Measurements from ENCODE around the gene OR52H1. TPM values are rescaled to one million over a fixed set of nuclear protein-coding genes. Genes with fewer than 3 reads are reported as not detected.

OR52H1 gene
- total RNA-seq, 2 experiments from 2014 or later, result not detected

GRCh38 chr11:5509803-5510202, 38.5 kb downstream of the OR52H1 start, which contains the start of gene UBQLN3:
Gene UBQLN3, minus strand, starts transcription at chr11:5509957. Its CDS starts 399 bp downstream, at chr11:5509558.
- Mint-ChIP-seq H3K27ac (no peak within 1 kb of the TSS), H3K9me3 (no peaks in the 10 kb centered on the region), H3K4me3 (no peak within 1 kb of the TSS), H3K27me3 (peaks cover 1% of the 10 kb centered on the region), H3K36me3 (ENCODE audit: low read depth) (no peaks in the 10 kb centered on the region), H3K4me1 (ENCODE audit: low read depth) (no peaks in the 10 kb centered on the region)
- DNase-seq, result no peak
- TF ChIP-seq, protein P1, sequence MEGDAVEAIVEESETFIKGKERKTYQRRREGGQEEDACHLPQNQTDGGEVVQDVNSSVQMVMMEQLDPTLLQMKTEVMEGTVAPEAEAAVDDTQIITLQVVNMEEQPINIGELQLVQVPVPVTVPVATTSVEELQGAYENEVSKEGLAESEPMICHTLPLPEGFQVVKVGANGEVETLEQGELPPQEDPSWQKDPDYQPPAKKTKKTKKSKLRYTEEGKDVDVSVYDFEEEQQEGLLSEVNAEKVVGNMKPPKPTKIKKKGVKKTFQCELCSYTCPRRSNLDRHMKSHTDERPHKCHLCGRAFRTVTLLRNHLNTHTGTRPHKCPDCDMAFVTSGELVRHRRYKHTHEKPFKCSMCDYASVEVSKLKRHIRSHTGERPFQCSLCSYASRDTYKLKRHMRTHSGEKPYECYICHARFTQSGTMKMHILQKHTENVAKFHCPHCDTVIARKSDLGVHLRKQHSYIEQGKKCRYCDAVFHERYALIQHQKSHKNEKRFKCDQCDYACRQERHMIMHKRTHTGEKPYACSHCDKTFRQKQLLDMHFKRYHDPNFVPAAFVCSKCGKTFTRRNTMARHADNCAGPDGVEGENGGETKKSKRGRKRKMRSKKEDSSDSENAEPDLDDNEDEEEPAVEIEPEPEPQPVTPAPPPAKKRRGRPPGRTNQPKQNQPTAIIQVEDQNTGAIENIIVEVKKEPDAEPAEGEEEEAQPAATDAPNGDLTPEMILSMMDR (IDR thresholded peaks at IDR 0.05), result no peak
- CTCF ChIA-PET, result no interaction called here
- intact Hi-C loops (cut with micrococcal nuclease), result no loop called here
- POLR2A ChIA-PET, result no interaction called here
- ATAC-seq, result no peak

DNA sequence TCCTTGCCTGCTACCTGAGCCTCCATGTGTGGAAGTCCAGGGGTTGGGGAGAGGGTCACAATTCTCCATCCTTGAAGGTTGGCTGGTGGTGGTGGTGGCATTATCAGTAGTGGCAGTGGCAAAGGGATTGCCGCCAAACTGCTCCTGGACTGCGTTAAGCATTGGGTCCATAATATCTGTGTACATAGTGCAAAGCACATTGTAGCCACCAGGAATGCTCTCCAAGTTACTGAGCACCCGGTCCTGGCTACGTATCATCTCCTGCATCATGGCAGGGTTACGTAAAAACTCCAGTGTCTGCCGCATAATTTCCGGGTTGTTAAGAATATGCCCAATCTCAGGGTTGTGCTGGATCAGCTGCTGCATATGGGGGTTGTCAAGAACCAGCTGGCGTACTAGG, 39.7 kb downstream of the OR52H1 start:
- TF ChIP-seq, protein P1 (IDR thresholded peaks at IDR 0.05), result no peak
- Mint-ChIP-seq H3K9me3 (no peaks in the 10 kb centered on the region), H3K36me3 (ENCODE audit: low read depth) (no peaks in the 10 kb centered on the region), H3K4me3 (no peak overlapping the region), H3K4me1 (ENCODE audit: low read depth) (no peaks in the 10 kb centered on the region), H3K27ac (no peak overlapping the region), H3K27me3 (peaks cover 1% of the 10 kb centered on the region)
- ChIA-PET POLR2A (no interaction called here), CTCF (no interaction called here)
- intact Hi-C loops (cut with micrococcal nuclease), result no loop called here
- ATAC-seq (no peak), DNase-seq (no peak)

DNA sequence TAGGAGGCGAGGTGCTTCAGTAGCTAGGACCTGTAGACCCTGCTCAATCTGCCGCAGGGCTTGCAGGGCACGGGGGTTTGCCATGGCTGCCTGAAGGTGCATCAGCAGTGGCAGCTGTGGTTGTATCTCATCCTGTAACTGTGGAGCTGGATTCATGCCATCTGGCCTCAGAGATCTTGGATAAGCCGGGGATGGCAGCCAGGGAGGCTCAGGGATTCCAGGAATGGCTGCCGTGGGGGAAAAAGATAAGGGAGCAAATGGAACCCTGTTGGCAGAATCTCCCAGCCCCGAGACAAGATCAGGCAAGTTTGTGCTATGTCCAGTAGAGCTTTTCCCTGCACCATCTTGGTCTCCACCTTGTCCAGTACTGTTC, 40.4 kb downstream of the OR52H1 start:
- ATAC-seq (no peak), DNase-seq (no peak)
- Mint-ChIP-seq H3K9me3 (no peaks in the 10 kb centered on the region), H3K27me3 (peaks cover 1% of the 10 kb centered on the region), H3K4me1 (ENCODE audit: low read depth) (no peaks in the 10 kb centered on the region), H3K36me3 (ENCODE audit: low read depth) (no peaks in the 10 kb centered on the region), H3K27ac (no peak overlapping the region), H3K4me3 (no peak overlapping the region)
- TF ChIP-seq, protein P1 (IDR thresholded peaks at IDR 0.05), result no peak
- intact Hi-C loops (cut with micrococcal nuclease), result no loop called here
- CTCF ChIA-PET, result interaction anchor here (1.3 kb wide), 1 partner anchor 15 kb away, joined by 3 read pairs; no protein-coding TSS in a partner anchor
- POLR2A ChIA-PET, result no interaction called here

DNA sequence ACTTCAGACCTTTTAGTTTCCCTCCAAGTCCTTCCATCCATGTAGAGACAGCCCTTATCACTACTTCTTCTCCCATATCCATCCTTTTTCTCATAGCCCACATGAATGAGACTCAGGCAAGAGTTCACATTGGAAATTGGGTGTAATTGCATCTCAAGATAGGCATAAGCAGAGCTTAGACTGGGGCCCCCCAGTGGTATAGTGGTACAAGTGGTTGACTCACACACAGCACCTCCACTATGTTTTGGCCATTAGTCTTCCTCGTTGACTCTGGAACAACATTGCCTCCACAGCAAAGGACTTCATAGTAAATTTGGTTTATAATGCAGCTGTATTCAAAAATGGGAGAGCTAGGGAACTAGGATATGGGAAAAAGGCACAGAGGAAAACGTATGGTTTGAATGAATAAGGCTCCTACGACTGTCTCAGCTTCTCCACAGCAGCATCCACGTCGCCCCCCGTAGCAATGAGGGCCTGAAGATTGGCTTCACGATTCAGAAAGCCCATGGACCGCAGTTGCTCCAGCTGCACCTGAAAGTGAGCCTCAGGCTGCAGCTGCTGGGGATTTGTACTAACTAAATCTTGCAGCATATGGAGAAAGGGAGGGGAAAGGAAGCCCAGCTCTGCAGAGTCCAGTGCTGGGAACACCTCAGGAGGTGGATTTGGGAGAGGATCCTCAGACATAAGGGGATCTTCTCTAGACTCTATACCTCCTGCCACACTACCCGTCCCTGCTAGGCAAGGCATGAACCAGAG, 41.0 kb downstream of the OR52H1 start:
- no peak overlapping the region for H3K27ac Mint-ChIP-seq
- H3K36me3 Mint-ChIP-seq (ENCODE audit: low read depth), result no peaks in the 10 kb centered on the region
- DNase-seq (no peak), ATAC-seq (no peak)
- CTCF ChIA-PET, result interaction anchor here (1.3 kb wide), 1 partner anchor 15 kb away, joined by 3 read pairs; no protein-coding TSS in a partner anchor
- H3K27me3 Mint-ChIP-seq, result peaks cover 1% of the 10 kb centered on the region
- no peak overlapping the region for H3K4me3 Mint-ChIP-seq
- TF ChIP-seq, protein P1 (IDR thresholded peaks at IDR 0.05), result no peak
- intact Hi-C loops (cut with micrococcal nuclease), result no loop called here
- POLR2A ChIA-PET, result no interaction called here
- no peaks in the 10 kb centered on the region for H3K4me1 Mint-ChIP-seq (ENCODE audit: low read depth)
- no peaks in the 10 kb centered on the region for H3K9me3 Mint-ChIP-seq

DNA sequence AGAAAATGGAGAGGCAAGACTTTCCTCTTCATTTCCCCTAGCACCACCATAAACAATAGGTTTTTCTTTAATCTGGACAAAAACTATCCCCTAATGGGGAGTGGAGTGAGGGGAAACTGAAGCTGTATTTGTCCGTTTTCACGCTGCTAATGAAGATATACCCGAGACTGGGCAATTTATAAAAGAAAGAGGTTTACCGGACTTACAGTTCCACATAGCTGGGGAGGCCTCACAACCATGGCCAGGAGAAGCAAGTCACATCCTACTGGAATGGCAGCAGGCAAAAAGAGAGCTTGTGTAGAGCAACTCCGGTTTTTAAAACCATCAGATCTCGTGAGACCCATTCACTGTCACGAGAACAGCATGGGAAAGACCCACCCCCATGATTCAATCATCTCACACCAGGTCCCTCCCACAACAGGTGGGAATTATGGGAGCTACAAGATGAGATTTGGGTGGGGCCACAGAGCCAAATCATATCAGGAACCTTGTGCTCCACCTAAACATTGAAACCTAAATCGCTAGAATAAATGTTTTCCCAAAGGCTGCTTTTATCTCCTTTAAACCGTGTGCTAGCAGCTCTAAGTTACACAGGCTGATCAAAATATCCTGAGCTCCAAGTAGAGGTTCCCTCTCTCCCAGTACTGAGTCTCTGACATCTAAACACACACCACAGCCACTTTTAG, 42.8 kb downstream of the OR52H1 start:
- peaks cover 4% of the 10 kb centered on the region for H3K27me3 Mint-ChIP-seq
- intact Hi-C loops (cut with micrococcal nuclease), result no loop called here

More for the DNA sequence above, 42.8 kb downstream of the OR52H1 start:
- Mint-ChIP-seq H3K27ac (no peak overlapping the region), H3K4me1 (ENCODE audit: low read depth) (no peaks in the 10 kb centered on the region), H3K36me3 (ENCODE audit: low read depth) (no peaks in the 10 kb centered on the region), H3K9me3 (no peaks in the 10 kb centered on the region), H3K4me3 (no peak overlapping the region)
- ChIA-PET CTCF (interaction anchor here (0.9 kb wide), 1 partner anchor 21 kb away, joined by 3 read pairs; no protein-coding TSS in a partner anchor), POLR2A (no interaction called here)
- DNase-seq, result no peak
- no peak for ATAC-seq
- TF ChIP-seq, protein P1 (IDR thresholded peaks at IDR 0.05), result no peak
